ENCODE data around the gene OR6S1.
"Not testable (repeated sequence)": the region's sequence is repeated elsewhere in the genome, so short reads cannot be mapped to it uniquely, and the experiment has no call there.

Gene OR6S1

GRCh38 chr14:20667957-20668356 is 26.5 kb upstream of the OR6S1 start:
- no peak for DNase-seq

GRCh38 chr14:20666400-20666961 is 25.0 kb upstream of the OR6S1 start:
- not testable (repeated sequence) for DNase-seq

GRCh38 chr14:20662968-20663732 is 21.7 kb upstream of the OR6S1 start:
- DNase-seq = peak; percentile 83

GRCh38 chr14:20661197-20661596 is 19.7 kb upstream of the OR6S1 start:
- no peak for DNase-seq

GRCh38 chr14:20659813-20660395 is 18.4 kb upstream of the OR6S1 start:
- no peak for DNase-seq

DNA sequence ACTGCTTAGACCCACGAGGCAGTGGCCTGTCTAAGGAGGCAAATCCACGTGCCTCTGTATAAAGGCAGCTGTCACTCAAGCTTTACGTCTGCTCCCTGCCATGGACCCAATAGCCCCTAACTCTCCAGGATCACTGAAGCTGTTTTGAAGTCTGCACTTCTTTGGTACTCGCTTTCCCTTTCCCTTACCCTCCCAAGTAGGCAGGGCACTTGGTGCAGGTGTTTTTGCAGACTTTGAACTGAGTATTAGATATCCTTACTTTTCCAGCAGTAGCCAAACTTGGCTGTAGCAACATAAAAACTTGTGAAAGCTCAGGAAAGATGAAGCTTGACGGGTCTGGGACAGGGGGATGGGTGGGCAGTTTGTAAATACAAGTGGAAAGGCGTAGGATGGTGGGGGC is 17.8 kb upstream of the OR6S1 start:
- DNase-seq = no peak

DNA sequence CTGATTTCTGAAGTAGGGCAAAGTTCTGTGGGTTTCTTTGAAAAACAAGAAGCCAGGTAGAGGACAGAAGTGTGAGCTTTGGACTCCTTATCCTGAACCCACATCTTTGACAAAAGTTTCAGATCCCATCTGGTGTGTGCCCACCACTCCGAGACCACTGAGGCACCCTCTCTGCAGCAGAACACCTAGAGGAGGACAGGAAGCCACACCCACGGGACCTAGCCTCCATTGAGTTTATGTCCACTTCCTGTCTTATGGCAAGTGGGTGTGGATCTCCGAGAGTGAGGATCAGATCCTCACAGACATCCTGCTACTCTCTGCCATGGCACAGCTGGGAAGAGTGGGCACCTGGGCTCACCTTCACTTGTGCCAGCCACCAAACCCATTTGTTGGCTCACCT is 16.8 kb upstream of the OR6S1 start:
- no peak for DNase-seq

DNA sequence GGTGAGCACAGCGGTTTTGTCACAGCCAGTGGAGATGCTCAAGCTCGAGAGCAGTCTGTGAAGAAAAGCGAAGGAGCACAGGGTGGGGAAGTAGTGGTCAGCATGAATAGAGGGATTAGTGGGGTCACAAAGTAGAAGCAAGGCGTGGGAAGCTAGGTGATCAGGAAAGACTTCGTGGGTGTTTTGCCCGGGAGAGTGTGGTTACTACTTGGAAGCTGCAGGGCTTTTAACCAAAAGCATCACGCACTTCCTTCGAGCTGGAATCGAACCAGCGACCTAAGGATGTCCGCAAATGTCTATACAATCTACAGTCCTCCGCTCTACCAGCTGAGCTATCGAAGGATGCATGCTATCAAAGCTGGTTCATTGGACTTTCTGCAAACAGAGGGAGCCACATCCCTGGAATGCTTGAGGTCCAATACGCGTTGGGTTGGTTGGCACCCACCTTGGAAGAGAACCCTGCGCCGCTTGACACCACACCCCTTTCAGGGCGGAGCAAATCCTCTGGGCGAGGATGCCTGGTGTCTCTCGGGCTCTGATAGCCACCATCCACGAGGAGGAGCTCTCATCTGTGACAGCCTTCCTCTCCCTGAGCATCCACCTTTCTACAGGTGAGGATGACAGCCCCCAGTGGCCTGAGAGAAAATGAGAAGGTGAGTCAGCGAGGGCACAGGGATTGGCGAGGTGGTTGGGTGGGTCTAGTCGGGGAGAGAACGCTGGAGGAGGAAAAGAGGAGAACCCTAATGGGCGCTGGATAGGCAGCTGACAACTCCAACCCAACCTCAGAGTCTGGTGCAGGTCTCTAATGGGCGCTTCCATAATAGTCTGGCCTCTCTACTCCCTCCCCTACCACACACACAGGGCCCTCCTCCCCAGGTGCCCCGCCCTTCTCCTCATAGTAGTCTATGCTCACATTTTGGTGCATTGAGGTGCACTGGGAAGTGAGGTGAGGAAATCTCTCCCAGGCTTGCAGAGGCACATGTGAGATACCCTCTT is 16.0 kb upstream of the OR6S1 start:
- DNase-seq = no peak

GRCh38 chr14:20656274-20656673 is 14.8 kb upstream of the OR6S1 start:
- DNase-seq = no peak

GRCh38 chr14:20655851-20656250 is 14.4 kb upstream of the OR6S1 start:
- DNase-seq = no peak

GRCh38 chr14:20652996-20653975 is 11.8 kb upstream of the OR6S1 start:
- peak; percentile 58 for DNase-seq

GRCh38 chr14:20645481-20645880 is 4.0 kb upstream of the OR6S1 start:
- no peak for DNase-seq

GRCh38 chr14:20644520-20644919 is 3.0 kb upstream of the OR6S1 start:
- no peak for DNase-seq

DNA sequence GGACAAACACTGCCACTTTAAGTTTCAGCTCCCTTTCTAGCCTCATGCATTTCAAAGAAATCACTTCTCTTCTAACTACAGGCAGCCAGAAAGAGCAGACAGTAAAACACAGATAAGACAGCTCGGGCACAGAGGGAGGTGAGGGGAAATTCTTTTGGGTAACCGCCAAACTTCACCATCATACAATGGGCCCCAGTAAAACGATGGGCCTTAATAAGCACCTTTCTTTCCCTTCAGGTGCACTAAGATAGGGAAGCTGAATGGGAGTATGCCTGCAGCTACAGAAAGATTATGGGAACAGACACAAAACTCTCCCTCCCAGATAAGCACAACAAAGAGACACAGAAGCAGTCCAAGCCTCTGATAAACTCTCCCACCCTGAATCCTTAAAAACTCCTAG is 1.3 kb upstream of the OR6S1 start:
- not testable (repeated sequence) for DNase-seq

DNA sequence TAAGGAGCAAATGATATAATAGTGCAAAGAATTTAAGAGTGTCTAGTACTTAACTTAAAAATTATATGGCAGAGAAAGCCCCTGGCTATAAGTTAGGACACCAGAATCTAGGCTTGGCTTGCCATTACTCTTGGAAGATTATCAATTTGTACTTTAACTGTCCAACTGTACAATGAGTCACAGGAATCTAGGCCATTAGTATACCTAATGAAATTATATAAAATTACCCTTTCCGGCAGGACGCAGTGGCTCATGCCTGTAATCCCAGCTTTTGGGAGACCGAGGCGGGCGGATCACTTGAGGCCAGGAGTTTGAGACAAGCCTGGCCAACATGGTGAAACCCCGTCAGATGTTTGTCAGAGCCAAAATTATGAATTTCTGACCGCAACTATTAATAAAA is 691 bp upstream of the OR6S1 start:
- DNase-seq = no peak

DNA sequence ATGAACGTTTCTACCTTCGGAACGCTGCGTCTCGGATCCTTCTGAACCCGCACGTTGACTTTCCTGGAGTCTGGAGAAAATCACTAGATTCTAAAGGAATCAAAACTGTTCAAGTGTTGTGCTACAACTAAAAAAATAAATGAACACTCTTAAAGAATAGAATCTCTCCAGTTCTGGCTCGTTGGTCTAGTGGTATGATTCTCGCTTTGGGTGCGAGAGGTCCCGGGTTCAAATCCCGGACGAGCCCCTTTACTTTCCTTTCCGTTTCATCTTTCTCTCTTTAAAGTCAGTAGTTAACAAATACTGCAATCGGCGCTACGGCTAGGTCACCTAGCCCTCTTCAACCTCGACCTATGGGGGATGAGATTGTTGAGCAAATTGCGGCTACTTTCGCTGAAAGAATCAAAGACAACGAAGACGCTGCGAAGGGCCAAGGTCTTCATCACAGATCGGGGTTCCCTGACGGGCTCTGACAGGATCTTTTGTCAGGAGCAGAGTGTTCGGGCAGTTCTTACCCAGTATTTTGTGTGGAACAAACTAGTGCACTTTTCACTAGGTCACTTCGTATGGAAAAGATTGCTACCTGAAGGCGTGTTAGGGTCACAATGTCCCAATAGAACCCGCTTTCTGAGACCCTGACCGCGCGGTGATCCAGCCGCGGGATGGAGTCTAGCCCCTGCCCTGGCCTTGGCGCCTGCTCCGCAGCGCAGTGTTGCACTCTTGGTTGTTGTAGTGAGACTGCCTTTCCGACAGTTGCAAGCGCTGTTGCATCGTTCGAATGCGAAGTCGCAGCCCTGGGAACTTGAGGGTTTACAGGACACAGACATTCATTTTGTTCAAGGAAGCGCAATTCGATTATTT is 8.4 kb downstream of the OR6S1 start:
- peak; percentile 84 for DNase-seq

- no peak for DNase-seq
These were observed 9.1 kb downstream of the OR6S1 start for GRCh38 chr14:20632448-20632830.

- peak; percentile 13 for DNase-seq
These were observed 9.6 kb downstream of the OR6S1 start for GRCh38 chr14:20631880-20632389.

DNA sequence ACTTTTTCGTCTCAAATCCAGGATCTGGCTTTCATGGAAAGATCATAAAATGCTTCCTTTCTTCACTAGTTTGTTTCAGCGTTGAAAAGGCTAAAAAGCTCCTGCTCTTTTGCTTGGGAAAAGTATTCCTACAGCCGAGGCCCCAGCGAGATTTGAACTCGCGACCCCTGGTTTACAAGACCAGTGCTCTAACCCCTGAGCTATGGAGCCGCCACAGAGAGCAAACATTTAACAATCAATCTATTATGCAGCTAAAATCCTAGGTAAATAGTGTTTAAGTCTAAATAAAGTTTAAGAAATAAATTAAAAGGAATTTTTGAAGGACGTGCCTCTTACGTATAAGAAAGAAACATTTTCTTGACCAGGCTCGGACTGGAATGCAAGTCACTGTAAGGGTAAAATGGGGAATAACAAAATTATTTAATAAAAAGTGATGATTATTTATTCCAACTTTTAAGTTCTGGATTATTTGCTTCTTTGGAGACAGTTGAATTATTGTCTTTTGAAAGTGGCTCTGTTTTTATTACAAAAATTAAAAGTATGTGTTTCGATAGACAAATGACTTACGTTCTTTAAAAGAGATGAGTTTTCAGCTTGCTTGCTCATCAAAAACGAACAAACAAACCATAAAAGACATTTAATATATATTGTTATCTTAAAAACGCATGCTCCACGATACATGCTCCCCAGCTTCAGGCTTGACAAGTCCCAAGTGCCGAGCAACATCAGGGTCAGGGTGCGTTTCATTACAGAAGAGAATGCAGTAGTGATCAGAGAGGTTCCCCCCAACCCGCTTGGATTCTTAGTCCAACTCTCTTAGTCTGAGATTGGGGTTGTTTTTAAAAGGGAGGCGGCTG is 10.2 kb downstream of the OR6S1 start:
- DNase-seq = peak; percentile 58

Data from kidney glomerular epithelial cell (primary cell).